ENCODE measurements around the gene FBXO10. TPM values are rescaled to one million over a fixed set of nuclear protein-coding genes. Genes with fewer than 3 reads are reported as not detected.
"Not testable (repeated sequence)": the region's sequence is repeated elsewhere in the genome, so short reads cannot be mapped to it uniquely, and the experiment has no call there.

The FBXO10 gene
- total RNA-seq, 2 donors from 2014 or later, result 5.4 to 6.1 TPM

DNA sequence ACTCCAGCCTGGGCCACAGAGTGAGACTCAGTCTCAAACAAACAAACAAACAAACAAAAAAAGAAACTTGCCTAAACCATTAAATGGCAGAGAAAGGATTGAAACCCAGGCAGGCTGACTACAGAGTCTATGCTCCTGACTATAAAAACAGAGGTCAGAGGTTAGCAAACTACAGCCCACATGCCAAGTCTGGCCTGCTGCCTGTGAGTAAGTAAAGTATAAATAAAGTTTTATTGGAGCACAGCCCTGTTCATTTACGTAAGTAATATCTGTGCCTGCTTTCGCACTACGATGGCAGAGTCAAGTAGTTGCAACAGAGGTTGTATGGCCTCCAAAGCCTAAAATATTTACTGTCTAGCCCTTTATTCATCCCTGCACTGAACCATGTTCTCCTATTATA lies 78.9 kb downstream of the FBXO10 start:
- intact Hi-C loops (cut with DNase I), result loop anchor here in 1 of 2 donors (10.0 kb wide), 1 partner anchor 277 kb away; no protein-coding TSS in a partner anchor
- DNase-seq (ENCODE audit: low spot score), result no peak

DNA sequence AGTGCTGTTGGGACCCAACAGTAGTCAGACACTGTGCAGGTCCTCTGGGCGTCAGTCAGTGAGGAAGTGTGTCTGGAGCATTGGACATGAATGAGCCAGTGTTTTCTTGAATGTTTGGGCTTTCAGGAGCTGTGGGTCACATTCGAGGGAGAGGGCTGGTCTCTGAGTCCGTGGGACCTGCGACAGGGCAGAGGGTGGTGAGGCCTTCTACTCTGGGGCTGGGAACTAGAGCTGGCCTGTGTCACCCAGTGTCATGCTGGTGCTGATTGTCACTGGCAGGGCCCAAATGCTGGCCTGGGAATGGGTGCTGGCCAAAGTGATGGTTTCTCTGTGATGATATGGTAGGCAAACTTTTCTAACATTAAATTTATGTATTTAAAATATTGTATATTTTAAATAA lies 80.2 kb downstream of the FBXO10 start:
- intact Hi-C loops (cut with DNase I), result loop anchor here in 1 of 2 donors (10.0 kb wide), 1 partner anchor 279 kb away; no protein-coding TSS in a partner anchor

DNA sequence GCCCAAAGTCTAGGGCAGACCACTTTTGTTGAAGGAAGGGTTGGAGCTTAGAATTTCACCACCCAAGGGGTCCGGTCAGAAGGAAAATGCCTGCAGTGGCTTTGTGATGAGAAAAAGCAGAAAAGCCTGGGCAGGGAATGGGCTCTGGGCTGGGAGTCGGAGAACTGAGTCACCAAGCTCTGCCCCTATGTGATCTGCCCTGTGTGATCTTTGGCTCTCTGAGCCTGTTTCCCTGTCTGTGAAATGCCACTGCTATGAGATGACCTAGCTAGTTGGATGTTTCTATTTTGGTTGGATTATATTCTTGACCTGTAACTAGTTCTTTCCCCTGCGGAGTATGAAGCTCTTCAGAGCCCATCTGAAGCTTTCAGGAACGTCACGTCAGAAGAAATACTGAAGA lies 80.6 kb downstream of the FBXO10 start:
- DNase-seq (ENCODE audit: low spot score), result no peak
- intact Hi-C loops (cut with DNase I), result loop anchor here in 1 of 2 donors (10.0 kb wide), 1 partner anchor 279 kb away; no protein-coding TSS in a partner anchor

More for the DNA sequence above, 80.2 kb downstream of the FBXO10 start:
- no peak for DNase-seq (ENCODE audit: low spot score)

DNA sequence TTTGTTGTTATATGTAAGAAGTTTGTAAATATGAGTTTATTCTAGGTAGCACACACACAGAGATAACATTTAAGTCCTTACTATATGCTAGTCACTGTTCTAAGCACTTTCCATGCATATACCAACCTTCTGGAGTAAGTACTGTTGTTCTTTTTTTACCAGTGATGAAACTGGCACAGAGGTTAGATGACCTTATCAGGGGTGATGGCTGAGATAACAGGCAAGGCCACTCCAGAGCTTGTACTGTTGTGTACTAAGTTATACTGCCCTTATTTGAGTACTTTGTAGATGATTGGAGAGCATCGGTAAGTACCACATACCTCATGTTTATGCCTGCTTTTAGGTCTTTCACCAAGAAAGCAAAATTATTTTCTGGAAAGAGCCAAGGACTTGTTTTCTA lies 84.2 kb downstream of the FBXO10 start:
- DNase-seq (ENCODE audit: low spot score), result no peak
- intact Hi-C loops (cut with DNase I), result loop anchor here in 1 of 2 donors (10.0 kb wide), 1 partner anchor 283 kb away; no protein-coding TSS in a partner anchor

DNA sequence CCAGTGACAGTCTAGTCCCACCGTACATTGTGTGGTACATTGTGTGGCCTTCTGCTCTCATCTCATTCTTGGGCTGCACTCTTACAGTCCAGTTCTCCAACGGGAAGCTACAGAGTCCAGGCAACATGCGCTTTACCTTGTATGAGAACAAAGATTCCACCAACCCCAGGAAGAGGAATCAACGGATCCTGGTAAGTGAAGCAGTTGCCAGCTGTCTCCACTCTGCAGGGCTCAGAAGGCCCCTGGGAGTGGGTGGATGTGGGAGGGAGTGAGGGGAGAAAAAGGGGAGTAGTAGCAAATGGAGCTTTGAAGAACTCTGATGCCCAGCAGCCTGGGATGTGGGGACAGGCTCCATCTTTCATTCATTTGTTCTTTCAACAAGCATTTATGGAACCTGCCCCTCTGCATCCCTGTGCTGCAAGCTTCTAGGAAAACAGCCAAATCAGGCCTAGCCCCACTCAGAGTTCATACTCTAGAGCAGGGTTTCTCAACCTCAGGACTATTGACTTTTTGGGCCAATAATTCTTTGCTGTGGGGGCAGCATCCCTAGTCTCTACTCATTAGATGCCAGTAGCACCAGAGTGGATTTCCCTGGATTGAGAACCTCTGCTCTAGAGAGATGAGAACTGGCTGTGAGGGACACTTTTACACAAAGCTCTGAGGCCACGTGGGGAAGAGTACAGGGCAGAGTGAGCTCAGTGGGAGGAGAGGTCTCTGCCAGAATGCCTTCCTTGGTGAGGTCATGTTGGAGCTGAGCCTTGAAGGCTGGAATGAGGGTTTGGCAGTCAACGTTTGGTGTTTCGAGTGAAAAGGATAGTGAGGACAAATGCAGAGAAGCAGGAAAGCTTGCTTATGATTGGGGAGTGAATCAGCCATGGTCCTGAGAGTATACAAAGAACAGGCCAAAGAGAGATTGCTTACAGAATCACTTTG lies 89.3 kb downstream of the FBXO10 start:
- DNase-seq (ENCODE audit: low spot score), result no peak
- intact Hi-C loops (cut with DNase I), result no loop called here

DNA sequence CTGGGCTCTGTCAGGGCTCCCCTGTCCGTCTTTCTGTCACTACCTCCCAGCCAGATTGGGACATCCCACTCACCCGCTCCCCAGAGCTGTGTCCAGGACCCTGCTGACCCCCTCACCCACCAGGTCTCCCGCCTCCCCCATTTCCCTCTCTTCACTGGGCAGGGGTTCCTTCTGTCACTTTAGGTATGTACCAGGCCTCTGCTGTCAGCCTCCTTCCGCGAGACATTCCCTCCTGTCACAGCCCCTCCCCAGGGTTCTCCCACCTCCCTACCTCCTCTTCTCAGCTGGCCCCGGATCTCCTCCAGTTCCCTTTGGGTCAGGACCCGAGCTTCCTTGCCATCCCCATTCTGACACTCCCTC lies 89.9 kb downstream of the FBXO10 start:
- intact Hi-C loops (cut with DNase I), result no loop called here
- no peak for DNase-seq (ENCODE audit: low spot score)

DNA sequence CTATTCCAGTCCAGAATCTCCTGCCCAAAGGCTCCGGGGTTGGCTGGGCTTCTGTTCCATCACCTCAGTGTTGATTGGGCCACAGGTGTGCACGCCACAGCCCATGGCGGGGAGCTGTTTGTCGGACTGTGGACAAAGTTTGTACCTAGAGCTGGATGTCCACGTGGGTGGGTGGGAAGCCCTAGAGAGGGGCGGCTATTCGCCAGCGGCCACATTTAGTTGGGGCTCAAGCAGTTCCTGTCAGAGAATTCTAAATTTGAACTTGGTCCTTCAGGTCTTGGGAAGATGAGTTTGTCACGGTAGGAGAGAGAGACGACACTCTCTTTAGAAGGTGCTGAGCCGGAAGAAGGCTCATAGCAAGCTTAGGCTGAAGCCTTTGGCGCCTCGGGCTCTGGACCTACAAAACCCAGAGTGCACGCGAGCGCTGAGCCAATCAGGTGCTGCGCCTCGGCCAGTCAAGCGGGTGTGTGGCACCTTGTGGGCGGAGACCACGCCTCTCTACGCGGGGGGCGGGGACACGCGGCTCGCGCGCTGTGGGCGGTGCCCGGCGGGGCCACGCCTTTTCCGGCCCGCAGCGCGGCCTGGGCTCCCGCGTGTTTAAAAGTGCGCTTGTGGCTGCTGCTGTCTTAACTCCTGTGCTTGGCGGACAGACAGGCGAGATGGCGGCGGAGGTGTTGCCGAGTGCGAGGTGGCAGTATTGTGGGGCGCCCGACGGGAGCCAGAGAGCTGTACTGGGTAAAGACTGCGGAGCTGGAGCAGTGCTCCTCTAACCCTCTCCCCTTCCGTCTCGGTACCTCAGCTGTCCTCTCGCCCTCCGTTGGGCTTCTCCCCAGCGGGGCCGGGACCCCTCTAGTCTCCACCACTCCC lies 90.6 kb downstream of the FBXO10 start, which contains the start of gene POLR1E:
Gene POLR1E, plus strand, starts transcription at position 560 of the 867 bp plus-strand sequence. Its CDS starts 100 bp downstream, at position 660.
- intact Hi-C loops (cut with DNase I), result no loop called here
- DNase-seq (ENCODE audit: low spot score), result peak; percentile 98

DNA sequence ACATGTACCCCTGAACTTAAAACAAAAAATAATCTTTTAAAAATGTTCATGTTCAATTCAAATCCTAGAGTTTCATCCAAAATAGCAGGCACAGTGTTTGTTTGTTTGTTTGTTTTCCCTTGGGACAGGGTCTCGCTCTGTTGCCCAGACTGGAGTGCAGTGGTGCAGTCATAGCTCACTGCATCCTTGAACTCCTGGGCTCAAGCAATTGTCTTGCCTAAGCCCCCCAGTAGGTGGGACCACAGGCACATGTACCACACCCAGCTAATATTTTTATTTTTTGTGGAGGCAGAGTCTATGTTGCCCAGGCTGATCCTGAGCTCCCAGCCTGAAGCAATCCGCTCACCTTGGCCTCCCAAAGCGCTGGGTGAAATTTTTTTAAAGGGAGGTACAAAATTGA lies 95.4 kb downstream of the FBXO10 start:
- intact Hi-C loops (cut with DNase I), result no loop called here

DNA sequence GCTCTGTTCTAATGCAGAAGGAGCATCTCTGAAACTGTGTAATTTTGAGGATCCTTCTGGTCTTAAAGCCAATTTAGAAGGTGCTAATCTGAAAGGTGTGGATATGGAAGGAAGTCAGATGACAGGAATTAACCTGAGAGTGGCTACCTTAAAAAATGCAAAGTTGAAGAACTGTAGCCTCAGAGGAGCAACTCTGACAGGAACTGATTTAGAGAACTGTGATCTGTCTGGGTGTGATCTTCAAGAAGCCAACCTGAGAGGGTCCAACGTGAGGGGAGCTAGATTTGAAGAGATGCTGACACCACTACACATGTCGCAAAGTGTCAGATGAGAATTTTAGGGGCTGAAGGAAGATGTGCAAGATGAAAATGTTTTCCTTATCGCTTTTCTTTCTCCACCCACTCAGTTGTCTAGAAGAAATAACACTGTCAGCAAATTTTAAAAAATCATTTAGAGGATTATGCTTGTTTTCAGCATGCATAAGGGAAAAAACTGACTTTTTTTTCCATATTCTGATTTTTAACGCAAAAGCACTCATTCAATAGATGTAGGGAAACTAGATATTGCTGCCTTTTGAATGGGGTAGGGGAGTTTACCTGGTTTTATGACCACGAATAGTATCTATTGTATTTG lies 98.1 kb downstream of the FBXO10 start:
- intact Hi-C loops (cut with DNase I), result not testable (repeated sequence)

More for the DNA sequence above, 95.4 kb downstream of the FBXO10 start:
- DNase-seq (ENCODE audit: low spot score), result no peak

DNA sequence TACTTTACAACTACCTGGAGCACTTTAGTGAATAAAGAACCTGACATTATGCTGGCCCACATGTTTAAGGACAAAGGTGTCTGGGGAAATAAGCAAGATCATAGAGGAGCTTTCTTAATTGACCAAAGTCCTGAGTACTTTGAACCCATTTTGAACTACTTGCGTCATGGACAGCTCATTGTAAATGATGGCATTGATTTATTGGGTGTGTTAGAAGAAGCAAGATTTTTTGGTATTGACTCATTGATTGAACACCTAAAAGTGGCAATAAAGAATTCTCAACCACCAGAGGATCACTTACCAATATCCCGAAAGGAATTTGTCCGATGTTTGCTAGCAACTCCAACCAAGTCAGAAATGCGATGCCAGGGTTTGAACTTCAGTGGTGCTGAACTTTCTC lies 98.7 kb downstream of the FBXO10 start:
- intact Hi-C loops (cut with DNase I); DNase-seq (ENCODE audit: low spot score): not testable (repeated sequence)

More for the DNA sequence above, 98.1 kb downstream of the FBXO10 start:
- DNase-seq (ENCODE audit: low spot score), result not testable (repeated sequence)

DNA sequence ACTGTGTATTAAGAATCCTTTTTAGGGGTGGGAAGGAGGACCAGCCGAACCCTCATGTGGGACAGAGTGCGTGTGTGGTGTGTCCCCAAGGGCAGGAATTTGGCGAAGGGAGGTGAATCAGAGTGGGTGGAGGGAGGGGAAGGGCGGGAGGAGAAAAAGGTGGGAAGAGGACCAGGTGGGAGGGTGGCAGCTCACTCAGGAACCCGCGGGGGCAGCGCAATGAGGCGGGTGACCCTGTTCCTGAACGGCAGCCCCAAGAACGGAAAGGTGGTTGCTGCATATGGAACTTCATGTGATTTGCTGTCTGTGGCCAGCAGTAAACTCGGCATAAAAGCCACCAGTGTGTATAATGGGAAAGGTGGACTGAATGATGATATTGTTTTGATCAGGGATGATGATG lies 99.2 kb downstream of the FBXO10 start:
- DNase-seq (ENCODE audit: low spot score), result no peak
- intact Hi-C loops (cut with DNase I), result no loop called here

DNA sequence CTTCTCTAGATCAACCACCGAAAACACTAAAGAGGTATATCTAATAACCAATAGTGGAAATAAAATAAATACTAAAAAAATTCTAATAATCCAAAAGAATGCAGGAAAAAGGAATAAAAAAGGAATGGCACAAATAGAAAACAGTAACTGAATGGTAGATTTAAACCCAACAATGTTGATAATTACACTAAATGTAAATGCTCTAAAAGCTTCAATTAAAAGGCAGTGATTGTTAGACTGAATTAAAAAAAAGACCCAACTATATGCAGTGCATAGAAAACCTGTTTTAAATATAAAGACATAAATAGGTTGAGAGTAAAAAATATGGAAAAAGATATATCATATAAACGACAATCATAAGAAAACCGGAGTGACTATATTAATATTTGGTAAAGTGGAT lies 101.7 kb downstream of the FBXO10 start:
- no peak for DNase-seq (ENCODE audit: low spot score)
- intact Hi-C loops (cut with DNase I), result no loop called here

DNA sequence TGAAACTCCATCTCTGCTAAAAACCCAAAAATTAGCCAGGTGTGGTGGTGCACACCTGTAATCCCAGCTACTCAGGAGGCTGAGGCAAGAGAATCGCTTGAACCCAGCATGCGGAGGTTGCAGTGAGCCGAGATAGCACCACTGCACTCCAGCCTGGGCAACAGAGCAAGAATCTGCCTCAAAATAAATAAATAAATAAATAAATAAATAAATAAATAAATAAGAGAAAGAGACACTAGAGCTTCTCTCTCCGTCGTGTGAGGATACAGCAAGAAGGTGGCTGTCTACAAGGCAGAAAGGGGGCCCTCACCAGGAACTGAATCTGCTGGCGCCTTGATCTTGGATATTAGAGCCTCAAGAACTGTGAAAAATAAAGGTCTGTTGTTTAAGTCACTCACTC lies 102.2 kb downstream of the FBXO10 start:
- DNase-seq (ENCODE audit: low spot score); intact Hi-C loops (cut with DNase I): not testable (repeated sequence)

DNA sequence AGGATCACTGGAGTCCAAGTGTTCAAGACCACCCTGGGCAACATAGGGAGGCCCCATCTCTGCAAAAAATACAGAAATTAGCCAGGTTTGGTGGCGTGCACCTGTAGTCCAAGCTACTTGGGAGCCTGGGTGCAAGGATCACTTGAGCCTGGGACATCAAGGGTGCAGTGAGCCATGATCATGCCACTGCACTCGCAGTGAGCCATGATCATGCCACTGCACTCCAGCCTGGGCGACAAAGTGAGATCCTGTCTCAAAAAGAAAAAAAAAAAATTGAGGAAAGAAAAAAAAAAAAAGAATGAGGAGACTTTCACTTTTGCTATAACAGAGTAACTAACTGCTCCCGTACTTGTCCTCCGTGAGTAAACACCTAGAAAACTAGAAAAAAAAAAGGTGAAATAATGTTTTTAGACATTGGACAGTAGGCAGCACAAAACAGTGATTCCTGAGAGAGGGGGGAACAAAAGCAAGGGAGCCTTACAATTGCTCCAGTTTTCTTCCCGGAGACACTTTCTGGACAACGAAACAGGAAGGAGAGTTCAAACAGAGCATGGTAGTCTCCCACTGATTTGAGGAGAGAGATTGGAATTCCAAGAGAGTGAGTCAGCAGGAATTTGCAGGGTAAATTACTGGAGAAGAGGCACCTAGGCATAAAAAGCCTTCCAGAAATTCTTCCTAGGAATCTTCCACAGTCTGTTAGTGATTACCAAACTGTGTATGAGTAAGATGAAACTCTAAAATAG lies 104.1 kb downstream of the FBXO10 start:
- intact Hi-C loops (cut with DNase I), result no loop called here
- no peak for DNase-seq (ENCODE audit: low spot score)

DNA sequence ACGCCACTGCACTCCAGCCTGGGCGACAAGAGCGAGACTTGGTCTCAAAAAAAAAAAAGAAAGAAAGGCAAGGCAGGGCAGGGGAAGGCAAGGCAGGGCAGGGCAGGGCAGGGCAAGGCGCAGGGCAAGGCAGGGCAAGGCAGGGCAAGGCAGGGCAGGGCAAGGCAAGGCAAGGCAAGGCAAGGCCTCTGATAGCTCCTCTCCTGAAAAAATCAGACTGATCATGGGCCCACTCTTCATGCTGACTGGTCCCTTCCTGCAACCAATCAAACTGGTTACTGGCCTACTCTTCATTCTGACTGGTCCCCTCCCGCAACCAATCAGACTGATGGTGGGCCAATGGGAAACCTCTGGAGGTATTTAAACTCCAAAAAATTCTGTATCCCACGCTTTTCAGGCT lies 107.6 kb downstream of the FBXO10 start:
- no peak for DNase-seq (ENCODE audit: low spot score)

DNA sequence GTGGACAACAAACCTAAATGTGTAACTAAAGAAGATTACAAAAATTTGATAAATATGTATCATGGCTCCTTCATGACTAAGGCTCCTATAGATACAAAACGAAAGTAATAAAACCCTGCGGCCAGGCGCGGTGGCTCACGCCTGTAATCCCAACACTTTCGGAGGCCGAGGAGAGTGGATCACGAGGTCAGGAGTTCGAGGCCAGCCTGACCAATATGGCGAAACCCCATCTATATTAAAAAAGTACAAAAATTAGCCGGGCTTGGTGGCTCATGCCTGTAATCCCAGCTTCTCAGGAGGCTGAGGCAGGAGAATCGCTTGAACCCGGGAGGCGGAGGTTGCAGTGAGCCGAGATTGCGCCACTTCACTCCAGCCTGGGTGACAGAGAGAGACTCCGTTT lies 108.7 kb downstream of the FBXO10 start:
- intact Hi-C loops (cut with DNase I), result loop anchor here in 1 of 2 donors (5.0 kb wide), 1 partner anchor 55 kb away; no protein-coding TSS in a partner anchor
- not testable (repeated sequence) for DNase-seq (ENCODE audit: low spot score)

More for the DNA sequence above, 107.6 kb downstream of the FBXO10 start:
- intact Hi-C loops (cut with DNase I), result loop anchor here in 1 of 2 donors (5.0 kb wide), 1 partner anchor 56 kb away; no protein-coding TSS in a partner anchor

DNA sequence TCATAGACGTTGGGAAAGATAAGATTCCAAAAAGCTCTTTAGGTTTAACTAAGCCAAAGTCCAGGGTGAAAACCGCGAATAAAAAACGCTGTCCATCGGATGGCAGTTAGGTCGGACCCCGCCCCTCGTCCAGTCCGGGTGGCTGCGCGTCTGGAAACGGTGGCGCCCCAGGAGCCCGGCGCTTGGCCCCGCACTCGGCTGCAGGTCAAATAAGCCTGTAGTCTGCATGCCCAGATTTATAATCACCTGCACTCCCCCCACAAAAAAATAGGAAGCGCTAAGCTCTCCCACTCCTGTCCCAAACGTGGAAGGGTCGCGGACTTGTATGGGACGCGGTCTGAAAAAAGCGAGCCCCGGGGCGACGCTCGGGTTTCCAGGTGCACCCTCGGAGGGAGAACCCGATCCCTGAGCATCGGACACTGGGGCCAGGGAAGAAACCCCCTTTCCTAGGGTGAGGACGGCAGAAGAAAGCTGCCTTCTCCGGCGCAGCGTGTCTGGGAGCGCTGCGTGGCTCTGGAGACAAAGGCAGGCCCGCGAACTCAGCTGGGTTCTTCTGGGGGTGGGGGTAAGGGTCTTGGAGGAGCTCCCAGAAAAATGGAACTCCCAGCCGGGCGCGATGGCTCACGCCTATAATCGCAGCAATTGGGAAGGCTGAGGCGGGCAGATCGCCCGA lies 110.0 kb downstream of the FBXO10 start:
- intact Hi-C loops (cut with DNase I), result loop anchor here in 1 of 2 donors (5.0 kb wide), 1 partner anchor 54 kb away; no protein-coding TSS in a partner anchor

More for the DNA sequence above, 110.0 kb downstream of the FBXO10 start:
- DNase-seq (ENCODE audit: low spot score), result peak; percentile 90

Data from posterior vena cava (tissue), 2 donors.